ENCODE results near the gene OR52N2.

The OR52N2 gene

DNA sequence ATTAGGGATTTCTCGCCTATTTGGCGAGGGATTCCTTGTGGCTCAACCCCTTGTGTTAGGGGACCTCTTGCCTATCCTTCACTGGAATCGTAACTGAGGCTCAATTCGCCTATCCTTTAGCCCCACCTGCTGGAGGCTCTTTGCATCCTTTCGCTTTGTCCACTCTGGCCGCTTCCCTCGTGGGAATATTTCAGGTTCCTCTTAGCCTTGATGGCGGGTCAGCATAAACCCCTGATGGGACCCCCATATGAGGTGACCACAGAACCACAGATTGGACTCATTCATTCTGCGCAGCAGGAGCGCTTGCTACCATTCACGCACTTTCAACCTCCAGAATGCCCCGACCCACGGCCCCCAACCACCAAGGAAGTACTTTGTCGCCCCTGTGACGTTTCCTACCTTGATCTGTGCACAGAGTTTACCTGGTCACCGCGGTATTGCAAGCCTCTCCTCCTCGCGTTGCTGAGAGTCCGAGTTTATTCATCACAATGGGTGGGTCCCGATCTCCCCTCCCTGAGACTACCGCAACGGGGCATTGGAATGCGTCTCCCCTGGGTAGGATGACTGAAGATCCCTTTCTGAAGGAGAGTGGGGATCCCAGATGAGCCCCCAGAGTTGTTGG lies at the start of gene OR52N2:
Gene OR52N2, plus strand, starts transcription at position 425 of the 622 bp plus-strand sequence. CDS start 11,412 bp downstream, outside the sequence.
- peak; percentile 52 for DNase-seq (ENCODE audit: low read depth)

DNA sequence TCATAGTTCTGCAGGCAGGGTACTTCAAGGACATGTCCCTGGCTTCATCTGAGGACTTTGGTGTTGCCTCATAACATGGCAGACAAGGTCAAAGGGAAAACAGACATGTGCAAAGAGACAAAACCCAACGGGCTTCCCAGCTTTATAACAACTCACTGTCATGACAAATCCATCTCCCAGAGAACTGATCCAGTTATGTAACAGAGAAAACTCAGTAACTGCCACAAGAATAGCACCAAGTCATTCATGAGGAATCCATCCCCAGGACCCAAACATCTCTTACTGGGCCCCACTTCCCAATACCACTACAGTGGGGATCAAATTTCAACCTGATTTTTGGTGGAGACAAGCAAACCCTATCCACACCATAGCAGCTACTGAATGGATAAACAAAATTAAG lies 41.7 kb upstream of the OR52N2 start:
- DNase-seq (ENCODE audit: low read depth), result no peak

DNA sequence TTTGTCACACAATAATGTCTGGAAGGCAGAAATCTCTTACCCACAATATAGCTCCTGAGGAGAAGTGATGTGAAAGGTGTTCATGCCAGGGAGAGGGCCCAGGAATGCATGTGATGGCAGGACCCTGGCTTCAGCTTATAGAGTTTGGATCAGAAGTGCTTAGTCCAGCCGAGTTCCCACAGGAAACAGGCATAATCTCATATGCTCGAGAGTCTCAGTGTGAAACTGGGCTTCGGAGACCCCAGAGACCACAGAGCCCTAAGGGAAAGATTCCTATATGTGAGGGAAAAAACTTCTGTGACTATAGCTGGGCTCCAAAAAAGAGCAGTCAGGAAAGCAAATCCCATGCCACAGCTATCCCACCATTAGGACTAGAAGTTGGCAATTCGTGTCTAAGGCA lies 25.5 kb upstream of the OR52N2 start, which contains the start of gene OR52N5:
Gene OR52N5, minus strand, starts transcription at position 101 of the 400 bp plus-strand sequence. CDS start 4,721 bp downstream, outside the sequence.
- no peak for DNase-seq (ENCODE audit: low read depth)

DNA sequence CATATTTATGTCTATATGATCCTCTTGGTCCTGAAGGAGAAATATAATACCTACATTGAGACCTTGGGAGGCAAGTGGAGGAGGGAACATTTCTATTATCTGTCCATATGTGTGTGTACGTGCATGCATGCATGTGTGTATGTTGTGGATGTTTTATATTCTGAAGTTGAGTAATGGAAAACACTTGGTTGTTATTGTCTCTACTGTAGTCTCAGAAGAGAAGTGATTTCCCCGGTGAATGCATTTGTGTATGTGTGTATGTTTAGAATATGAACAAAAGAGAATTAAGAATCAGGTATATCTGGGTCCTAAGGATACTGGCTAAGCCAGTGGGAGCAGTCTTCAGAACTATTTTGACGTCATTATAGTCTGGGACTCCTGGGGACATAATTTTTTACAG lies 17.6 kb upstream of the OR52N2 start, which contains the start of gene OR52N1:
Gene OR52N1, minus strand, starts transcription at position 101 of the 400 bp plus-strand sequence. CDS start 2,449 bp downstream, outside the sequence.
- no peak for DNase-seq (ENCODE audit: low read depth)

DNA sequence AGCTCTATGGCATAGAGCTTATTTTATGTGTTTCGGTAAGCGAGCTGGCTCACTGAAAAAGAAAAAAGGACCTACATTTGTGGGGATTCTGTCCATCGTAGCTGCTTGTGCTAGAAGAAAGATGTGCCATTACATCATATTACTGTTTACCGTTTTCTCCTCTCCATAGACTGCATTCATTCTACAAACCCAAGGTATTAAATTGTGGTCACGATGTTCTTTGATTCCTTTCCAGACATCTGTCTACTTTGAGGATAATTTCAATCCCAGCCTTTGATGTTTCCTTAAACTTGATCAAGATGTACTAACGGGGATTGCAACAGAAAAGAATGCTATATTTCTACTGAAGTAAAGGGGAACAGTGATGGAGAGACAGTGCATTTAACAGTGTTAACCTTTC lies 12.2 kb upstream of the OR52N2 start:
- DNase-seq (ENCODE audit: low read depth), result no peak

DNA sequence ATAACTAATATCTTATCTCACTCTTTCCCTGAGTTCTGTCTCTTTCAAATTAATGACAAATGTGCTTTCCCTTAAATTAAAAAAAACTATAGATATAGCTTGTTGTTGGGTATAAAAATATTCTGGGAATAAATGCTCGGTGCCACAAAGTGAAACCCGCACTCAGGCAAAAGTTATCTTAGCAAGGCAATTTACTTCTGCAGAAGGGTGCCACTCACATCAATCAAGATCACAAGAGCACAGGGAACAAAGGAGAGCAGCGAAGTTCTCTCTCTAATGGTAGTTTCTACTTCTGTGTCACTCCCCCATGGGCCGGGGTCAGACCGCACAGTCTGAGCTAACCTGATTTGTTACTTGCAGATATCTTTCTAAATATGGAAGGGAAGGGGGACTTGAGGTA lies 4.7 kb upstream of the OR52N2 start:
- DNase-seq (ENCODE audit: low read depth), result no peak

DNA sequence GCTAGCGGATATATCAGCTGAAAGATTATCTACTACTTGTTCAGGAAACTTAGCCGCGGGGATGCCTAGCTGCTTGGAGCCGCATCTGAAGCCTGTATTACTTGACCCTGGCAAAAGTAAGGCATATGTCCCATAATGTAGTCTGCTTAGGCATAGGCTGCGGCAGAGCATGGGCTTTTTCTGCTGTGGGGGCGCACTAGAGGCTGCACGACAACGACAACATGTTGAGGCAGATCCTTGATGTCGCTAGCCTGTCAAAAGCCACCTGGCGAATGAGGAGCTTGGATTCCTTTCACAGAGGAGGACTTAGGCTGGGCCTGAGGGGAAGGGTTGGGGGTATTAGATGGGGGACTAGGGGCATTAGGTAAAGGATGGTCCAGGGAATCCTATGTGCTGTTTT lies 1.1 kb upstream of the OR52N2 start:
- DNase-seq (ENCODE audit: low read depth), result no peak

DNA sequence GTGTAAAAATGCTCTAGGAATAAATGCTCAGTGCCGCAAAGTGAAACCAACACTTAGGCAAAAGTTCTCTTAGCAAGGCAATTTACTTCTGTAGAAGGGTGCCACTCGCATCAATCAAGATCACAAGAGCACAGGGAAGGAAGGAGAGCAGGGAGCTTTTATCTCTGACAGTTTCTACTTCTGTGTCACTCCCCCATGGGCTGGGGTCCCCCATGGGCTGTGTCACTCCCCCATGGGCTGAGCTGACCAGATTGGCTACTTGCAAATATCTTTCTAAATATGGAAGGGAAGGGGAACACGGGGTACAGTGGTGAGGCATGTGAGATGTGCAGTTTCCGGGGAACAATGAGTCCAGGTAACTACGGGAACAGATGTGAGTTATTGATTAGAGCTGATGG lies 397 bp downstream of the OR52N2 start:
- no peak for DNase-seq (ENCODE audit: low read depth)

DNA sequence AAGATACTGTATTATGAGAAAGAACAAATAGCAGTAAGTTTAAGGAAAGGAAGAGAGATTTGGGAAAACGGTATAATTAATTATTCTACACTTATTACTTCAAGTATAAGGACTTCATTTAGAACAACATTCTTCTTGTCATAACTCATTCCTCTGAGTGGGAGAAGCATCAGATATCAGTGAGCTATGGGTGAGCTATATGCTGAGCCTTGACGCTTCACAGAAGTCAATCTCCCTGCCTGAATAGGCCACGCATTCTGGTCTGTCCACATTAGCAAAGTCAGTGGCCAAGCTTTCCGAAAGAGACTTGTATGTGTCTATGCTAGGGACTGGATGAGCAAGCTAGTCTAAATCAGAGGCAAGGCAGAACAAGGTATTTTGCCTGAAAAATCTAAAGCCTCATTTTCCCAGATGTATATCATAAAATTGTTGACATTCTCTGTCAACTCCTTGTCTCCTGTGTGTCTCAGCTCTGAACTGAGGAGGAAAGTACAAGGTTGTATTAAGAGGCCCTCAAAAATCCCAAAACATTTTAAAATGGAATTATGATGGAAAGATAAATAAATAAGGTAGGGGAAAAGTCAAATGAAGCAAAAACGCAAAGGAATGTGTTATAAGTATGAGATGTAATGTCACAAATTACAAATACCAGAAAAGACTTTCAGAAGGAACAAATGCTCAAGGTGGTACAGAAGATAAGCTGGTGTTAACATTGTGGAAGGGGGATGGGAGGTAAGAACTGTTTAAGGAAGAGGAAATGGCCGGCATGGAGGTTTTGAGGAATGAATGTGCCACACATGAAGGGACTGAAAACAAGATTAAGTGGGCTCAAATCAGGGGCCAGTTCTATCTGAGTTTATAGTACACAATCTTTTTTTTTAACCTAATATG lies 1.4 kb downstream of the OR52N2 start:
- no peak for DNase-seq (ENCODE audit: low read depth)

DNA sequence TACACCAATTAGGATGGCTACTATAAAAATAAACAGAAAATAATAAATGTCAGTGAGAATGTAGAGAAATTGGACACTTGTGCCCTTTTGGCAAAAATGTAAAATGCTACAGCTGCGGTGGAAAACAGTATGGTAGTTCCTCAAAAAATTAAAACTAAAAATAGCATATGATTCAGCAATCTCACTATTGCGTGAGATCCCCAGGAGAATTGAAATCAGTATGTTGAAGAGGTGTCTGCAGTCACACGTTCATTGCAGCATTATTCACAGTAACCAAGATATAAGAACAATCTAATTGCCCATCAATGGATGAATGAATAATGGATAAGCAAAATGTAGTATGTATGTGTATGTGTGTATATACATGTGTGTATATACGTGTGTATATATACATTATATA lies 6.8 kb downstream of the OR52N2 start:
- DNase-seq (ENCODE audit: low read depth), result no peak

DNA sequence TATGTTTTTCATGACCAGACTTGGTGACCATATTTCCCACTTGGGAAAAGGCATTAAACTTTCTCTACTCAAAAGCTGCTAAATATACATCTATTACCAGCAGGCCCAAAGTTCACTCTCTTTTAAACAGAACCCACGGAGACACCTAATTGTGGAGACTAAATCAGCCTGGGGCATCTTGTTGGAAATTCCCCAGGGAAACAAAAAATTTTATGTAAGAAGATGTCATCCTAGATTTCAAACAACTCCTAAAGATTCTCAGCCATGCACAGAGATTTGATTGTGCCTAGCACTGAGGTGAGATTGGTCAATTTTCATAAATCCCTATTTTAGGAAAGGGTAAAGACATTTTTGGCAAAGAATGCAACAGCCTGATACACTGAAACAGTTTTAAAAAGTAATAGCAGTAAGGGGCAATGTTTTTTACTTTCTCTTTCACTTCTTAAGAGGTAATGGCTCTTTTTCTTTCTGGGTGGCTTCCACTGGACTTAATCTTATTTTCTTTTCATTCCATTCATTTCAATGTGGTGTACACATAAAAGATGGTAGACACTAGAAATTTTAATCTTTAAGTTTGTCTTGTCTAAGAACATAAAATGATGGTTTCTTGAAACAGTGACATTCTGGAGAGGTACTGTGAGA lies 9.6 kb downstream of the OR52N2 start:
- DNase-seq (ENCODE audit: low read depth), result no peak

DNA sequence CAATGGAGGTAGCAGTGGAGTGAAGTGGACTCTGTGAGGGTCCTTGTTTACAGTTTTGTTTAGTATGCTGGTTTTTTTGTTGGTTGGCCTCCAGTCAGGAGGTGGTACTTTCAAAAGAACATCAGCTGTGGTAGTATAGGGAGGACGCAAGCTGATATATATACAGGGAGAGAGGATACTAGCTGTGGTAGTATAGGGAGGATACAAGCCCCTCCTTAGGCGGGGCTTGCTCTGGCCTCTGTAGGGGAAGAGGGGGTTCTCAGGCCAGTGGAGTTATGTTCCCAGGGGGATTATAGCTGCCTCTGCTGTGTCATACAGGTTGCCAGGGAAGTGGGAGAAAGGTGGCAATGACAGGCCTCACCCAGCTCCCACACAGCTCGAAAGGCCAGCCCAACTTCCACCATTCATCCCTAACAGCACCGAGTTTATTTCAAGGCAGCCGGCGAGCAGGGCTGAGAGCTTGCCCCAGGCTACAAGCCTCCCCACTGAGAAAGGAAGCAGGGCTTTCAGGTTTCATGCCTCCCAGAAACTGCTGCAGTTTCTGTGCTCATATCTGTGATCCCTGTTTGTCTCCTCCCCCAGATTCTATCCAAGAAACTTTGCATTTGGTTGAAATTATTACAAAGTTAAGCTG lies 22.6 kb downstream of the OR52N2 start:
- no peak for DNase-seq (ENCODE audit: low read depth)

DNA sequence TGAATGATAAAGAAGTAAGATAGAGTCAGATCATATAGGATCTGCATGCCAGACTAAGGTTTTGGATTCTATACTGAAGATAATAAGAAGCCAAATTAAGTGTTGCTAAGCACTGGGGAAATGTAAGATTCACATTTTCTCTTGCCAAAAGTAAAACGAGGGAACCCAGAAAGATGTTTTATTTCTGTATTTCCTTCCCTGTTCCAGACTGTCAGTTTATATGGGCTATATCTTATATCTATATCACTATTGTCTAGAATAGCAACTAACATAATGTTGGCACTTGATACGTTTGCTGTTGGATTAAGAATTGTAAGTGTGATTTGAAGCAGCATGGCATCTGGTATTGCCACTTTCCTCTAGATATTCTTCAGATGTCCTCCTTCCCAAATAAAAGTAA lies 24.7 kb downstream of the OR52N2 start:
- DNase-seq (ENCODE audit: low read depth), result no peak

DNA sequence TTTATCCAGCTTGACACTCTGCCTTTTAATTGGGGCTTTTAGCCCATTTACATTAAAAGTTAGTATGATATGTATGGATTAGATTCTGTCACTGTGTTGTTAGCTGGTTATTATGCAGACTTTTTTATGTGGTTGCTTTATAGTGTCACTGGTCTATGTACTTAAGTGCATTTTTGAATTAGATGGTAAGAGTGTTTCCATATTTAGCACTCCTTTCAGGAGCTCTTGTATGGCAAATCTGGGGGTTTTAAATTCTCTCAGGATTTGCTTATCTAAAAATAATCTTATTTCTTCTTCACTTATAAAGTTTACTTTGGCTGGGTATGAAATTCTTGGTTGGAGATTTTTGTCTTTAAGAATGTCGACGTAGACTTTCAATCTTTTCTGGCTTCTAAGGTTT lies 29.0 kb downstream of the OR52N2 start:
- DNase-seq (ENCODE audit: low read depth), result no peak

DNA sequence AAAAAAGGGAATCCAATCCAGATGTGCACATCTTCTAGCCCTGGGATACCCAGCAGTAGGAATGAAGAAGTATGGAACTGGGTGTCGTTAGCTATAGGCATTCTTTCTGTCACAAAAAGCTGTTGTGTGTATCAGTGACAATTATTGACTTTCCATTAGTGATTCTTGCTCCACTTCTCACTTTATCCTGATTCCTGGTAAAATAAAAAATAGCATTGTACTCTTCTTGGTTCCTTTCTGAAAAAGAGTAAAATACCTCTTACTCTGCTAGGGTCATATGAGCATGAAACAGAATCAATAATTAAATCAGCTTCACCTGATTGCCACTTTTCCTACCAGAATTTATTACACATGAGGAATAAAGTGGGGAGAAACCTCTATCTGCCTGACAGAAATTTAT lies 33.1 kb downstream of the OR52N2 start, which contains the start of gene OR52E6:
Gene OR52E6, minus strand, starts transcription at position 101 of the 400 bp plus-strand sequence. Its CDS starts 0 bp downstream, at position 101.
- DNase-seq (ENCODE audit: low read depth), result no peak

DNA sequence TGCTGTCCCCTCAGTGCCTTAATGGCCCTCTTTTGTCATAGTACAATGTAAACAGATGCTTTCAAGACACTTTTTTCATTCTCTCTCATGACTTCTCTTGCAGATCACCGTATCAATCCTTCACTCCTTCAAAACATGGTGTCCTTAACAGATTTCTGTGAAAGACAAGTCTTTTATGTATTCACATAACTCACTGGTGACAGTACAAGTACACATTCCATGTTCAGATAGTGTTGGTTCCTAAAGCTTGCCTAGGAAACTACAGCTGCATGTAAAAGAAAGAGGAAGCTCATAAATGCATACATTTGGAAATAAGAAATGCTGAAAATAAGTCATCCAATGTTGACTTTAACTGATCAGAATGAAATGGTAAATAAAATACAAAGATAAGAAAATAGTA lies 38.0 kb downstream of the OR52N2 start:
- DNase-seq (ENCODE audit: low read depth), result no peak

DNA sequence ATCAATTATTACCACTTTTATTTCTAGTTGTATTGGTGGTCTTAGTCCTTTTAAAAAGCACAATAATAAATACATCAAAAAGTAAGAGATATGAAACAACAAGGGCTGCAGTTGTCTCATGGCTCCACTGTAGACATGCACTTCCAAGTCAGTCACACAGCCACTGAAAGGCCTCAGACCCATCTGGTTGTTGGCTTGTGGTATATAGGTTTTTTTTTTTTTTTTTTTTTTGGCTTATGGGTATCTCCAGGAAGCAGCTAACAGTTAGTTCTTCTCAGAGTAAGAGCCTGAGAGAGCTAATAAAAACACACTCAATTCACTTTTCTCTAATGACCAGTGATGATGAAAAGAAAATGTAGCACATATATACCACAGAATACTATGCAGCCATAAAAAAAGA lies 39.0 kb downstream of the OR52N2 start:
- DNase-seq (ENCODE audit: low read depth), result no peak

DNA sequence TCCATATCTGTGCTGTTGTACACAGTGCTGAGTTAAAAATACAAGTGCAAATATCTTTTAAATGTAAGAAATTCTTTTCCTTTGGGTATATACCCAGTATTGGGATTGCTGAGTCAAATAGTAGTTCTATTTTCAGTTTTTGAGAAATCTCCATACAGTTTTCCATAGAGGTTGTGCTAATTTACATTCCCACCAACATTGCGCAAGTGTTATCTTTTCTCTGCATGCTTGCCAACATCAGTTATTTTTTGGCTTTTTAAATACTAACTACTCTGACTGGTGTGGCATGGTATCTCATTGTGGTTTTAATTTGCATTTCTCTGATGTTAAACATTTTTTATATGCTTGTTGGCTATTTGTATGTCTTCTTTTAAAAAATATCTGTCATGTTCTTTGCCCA lies 42.3 kb downstream of the OR52N2 start:
- DNase-seq (ENCODE audit: low read depth), result no peak

DNA sequence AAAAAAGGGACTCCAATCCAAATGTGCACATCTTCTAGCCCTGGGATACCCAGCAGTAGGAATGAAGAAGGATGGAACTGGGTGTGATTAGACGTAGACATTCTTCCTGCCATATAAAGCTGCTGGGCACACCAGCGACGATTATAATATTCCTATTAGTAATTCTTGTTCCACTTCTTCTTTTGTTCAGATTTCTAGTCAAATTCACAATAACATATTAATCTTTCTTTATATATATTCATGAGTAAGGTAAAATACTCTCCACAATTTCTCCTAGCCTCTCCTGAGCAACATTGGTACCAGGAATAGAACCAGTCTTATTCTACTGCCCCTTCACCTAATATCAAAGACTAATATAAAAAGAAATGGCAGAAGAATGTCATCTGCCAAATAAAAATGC lies 48.9 kb downstream of the OR52N2 start, which contains the start of gene OR52E8:
Gene OR52E8, minus strand, starts transcription at position 101 of the 400 bp plus-strand sequence. Its CDS starts 0 bp downstream, at position 101.
- no peak for DNase-seq (ENCODE audit: low read depth)

DNA sequence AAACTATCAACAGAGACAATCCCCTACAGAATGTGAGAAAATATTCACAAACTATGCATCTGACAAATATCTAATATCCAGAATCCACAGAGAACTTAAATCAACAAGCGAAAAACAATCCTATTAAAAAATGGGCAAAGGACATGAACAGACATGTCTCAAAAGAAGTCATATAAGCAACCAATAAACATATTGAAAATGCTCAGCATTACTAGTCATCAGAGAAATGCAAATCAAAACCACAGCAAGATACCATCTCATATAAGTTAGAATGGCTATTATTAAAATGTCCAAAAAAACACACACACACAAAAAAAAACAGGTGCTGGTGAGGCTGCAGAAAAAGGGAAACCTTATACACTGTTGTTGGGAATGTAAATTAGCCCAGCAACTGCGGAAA lies 57.1 kb downstream of the OR52N2 start:
- no peak for DNase-seq (ENCODE audit: low read depth)

Data from activated T-cell treated with anti-CD3 and anti-CD28 coated beads for 24 hours (primary cell).